Keratinocyte (primary cell): ENCODE data around the gene F13B. TPM values are rescaled to one million over a fixed set of nuclear protein-coding genes. Genes with fewer than 3 reads are reported as not detected.

ENCODE experiments used
- DNase-seq: peaks from one replicate; pipeline ENCODE4 v3.0.0-alpha.2; 2011; ENCODE audit warnings: low read depth, missing footprints, low spot score
- FAIRE-seq: peaks from 2 replicates; lab custom pipeline; 2011; peaks lifted over from hg19 to GRCh38; lab: Jason Lieb, UNC
- H2AFZ ChIP-seq: 2 replicates; pipeline ENCODE4 v1.6.0; 2012; ENCODE audit warnings: low read length, control low read depth, inconsistent platforms; ENCODE audit not compliant: control insufficient read depth
- H3K27ac ChIP-seq: 2 replicates; pipeline ENCODE4 v1.5.1; 2011; ENCODE audit warnings: low read length; ENCODE audit not compliant: control insufficient read depth, insufficient read depth
- H3K27me3 ChIP-seq: 3 replicates; pipeline ENCODE4 v1.6.0; 2011; ENCODE audit warnings: low read length; ENCODE audit not compliant: control insufficient read depth, insufficient read depth; ENCODE audit errors: extremely low read depth
- H3K36me3 ChIP-seq, 2 experiments: 2 replicates in 1 of 2; 3 replicates in 1 of 2; pipeline ENCODE4 v1.5.1; 2011; ENCODE audit warnings: low read length in 2 of 2, mild to moderate bottlenecking in 1 of 2; ENCODE audit not compliant: control insufficient read depth in 2 of 2, insufficient read depth in 2 of 2; ENCODE audit errors: extremely low read depth in 1 of 2
- H3K4me1 ChIP-seq: 3 replicates; pipeline ENCODE4 v1.5.1; 2011; ENCODE audit warnings: low read length; ENCODE audit not compliant: control insufficient read depth, insufficient read depth; ENCODE audit errors: extremely low read depth
- H3K4me2 ChIP-seq: 3 replicates; pipeline ENCODE4 v1.6.0; 2011; ENCODE audit warnings: low read depth, low read length; ENCODE audit not compliant: control insufficient read depth, insufficient read depth; ENCODE audit errors: extremely low read depth
- H3K4me3 ChIP-seq, 3 experiments: fragments of 200-600 bp in 1 of 3; sonication (generic) in 1 of 3; 2 replicates in 2 of 3; 3 replicates in 1 of 3; pipeline ENCODE4 v1.5.1; 2011 to 2016; ENCODE audit warnings: low read length in 3 of 3, mild to moderate bottlenecking in 3 of 3, control low read depth in 2 of 3, inconsistent platforms in 1 of 3, low read depth in 1 of 3, mixed read lengths in 1 of 3, mixed run types in 1 of 3, moderate library complexity in 1 of 3; ENCODE audit not compliant: control insufficient read depth in 2 of 3, insufficient read depth in 2 of 3; ENCODE audit errors: extremely low read depth in 1 of 3
- H3K79me2 ChIP-seq: 2 replicates; pipeline ENCODE4 v1.6.0; 2012; ENCODE audit warnings: low read length; ENCODE audit not compliant: control insufficient read depth, insufficient read depth
- H3K9ac ChIP-seq: 3 replicates; pipeline ENCODE4 v1.6.0; 2011; ENCODE audit warnings: low read length; ENCODE audit not compliant: control insufficient read depth, insufficient read depth; ENCODE audit errors: extremely low read depth
- H3K9me1 ChIP-seq: 3 replicates; pipeline ENCODE4 v1.6.0; 2011; ENCODE audit warnings: low read length; ENCODE audit not compliant: control insufficient read depth, insufficient read depth; ENCODE audit errors: extremely low read depth
- H3K9me3 ChIP-seq: 2 replicates; pipeline ENCODE4 v1.5.1; 2012; ENCODE audit warnings: low read depth, low read length; ENCODE audit not compliant: control insufficient read depth
- H4K20me1 ChIP-seq: 3 replicates; pipeline ENCODE4 v1.6.0; 2011; ENCODE audit warnings: low read length; ENCODE audit not compliant: control insufficient read depth, insufficient read depth; ENCODE audit errors: extremely low read depth
- EZH2 ChIP-seq: IDR thresholded peaks from one replicate; pipeline ENCODE4 v1.6.1; 2012; ENCODE audit warnings: inconsistent platforms, mild to moderate bottlenecking, low read length, moderate library complexity
- dilution Hi-C: fragments of 300-500 bp; cut with MboI; formaldehyde crosslinking; loops from one replicate; pipeline ENCODE4 v1.7.0; 2020; ENCODE audit warnings: low sequenced_read_pairs; ENCODE audit not compliant: extremely low pct_ligation_motif_present
- polyA plus RNA-seq, 5 experiments: library from polyadenylated mRNA; depleted of rRNA in 3 of 5; stranded (reverse) in 3 of 5; stranded (forward) in 1 of 5; unstranded in 1 of 5; fragments of >200 nt; gene quantifications; 1 replicate in 1 of 5; 2 replicates in 3 of 5; 3 replicates in 1 of 5; pipeline versions ENCODE4 v1.2.1 to v1.2.3, GENCODE V29; 2011 to 2012; ENCODE audit warnings: missing spikeins in 2 of 5, low read depth in 1 of 5, low replicate concordance in 1 of 5
- TF ChIP-seq, protein P1 (sequence below), 3 experiments: IDR thresholded peaks in 1 of 3; conservative IDR thresholded peaks in 1 of 3; optimal IDR thresholded peaks in 1 of 3; 2 replicates in 2 of 3; 3 replicates in 1 of 3; pipeline versions ENCODE3 to v1.5.1; 2011; ENCODE audit warnings: low read length in 3 of 3, mild to moderate bottlenecking in 3 of 3, moderate library complexity in 2 of 3, control low read depth in 1 of 3, inconsistent platforms in 1 of 3; ENCODE audit not compliant: insufficient read depth in 2 of 3; ENCODE audit errors: extremely low read depth in 1 of 3

The F13B gene
- polyA plus RNA-seq, 1 donor (not counting 4 experiments of a cell fraction or from before 2014, with no cell fraction given), result not detected

DNA sequence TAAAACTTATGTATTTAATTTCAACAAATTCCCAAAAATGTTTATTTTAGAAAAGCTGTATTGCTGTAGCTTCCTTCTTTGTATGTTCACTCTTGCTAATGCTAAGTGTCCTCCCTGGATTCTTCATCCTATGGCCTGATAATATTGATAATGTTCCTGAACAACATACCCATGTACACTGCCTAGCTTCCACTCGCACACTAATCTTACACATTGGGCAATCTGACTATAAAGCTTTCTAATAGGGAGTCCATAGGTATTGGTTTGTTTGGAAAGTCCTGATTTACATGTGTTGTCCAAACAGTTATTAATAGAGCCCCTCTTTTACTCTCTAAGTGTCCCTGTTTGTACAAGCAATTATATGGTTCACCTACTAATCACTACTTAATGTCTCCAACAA is 783 bp downstream of the F13B start:
- DNase-seq (no peak), FAIRE-seq (no peak)
- Histone ChIP-seq H3K9me3 (no peaks in the 10 kb centered on the region), H3K9me1 (no peaks in the 10 kb centered on the region), H3K4me2 (no peak overlapping the region), H3K9ac (no peak overlapping the region), H3K27me3 (no peaks in the 10 kb centered on the region), H4K20me1 (no peaks in the 10 kb centered on the region), H2AFZ (no peak overlapping the region), H3K4me3 (no peak overlapping the region), H3K79me2 (no peaks in the 10 kb centered on the region), H3K4me1 (no peaks in the 10 kb centered on the region), H3K27ac (no peak overlapping the region), H3K36me3 (no peaks in the 10 kb centered on the region)
- dilution Hi-C loops, result no loop called here
- no peak for TF ChIP-seq EZH2
- TF ChIP-seq, protein P1, sequence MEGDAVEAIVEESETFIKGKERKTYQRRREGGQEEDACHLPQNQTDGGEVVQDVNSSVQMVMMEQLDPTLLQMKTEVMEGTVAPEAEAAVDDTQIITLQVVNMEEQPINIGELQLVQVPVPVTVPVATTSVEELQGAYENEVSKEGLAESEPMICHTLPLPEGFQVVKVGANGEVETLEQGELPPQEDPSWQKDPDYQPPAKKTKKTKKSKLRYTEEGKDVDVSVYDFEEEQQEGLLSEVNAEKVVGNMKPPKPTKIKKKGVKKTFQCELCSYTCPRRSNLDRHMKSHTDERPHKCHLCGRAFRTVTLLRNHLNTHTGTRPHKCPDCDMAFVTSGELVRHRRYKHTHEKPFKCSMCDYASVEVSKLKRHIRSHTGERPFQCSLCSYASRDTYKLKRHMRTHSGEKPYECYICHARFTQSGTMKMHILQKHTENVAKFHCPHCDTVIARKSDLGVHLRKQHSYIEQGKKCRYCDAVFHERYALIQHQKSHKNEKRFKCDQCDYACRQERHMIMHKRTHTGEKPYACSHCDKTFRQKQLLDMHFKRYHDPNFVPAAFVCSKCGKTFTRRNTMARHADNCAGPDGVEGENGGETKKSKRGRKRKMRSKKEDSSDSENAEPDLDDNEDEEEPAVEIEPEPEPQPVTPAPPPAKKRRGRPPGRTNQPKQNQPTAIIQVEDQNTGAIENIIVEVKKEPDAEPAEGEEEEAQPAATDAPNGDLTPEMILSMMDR (optimal IDR thresholded peaks at IDR 0.05 in 1 of 3, IDR thresholded peaks at IDR 0.05 in 1 of 3, conservative IDR thresholded peaks at IDR 0.05 in 1 of 3; ENCODE audit: extremely low read depth in 1 of 3, insufficient read depth in 2 of 3, low read length in 3 of 3), result no peak

DNA sequence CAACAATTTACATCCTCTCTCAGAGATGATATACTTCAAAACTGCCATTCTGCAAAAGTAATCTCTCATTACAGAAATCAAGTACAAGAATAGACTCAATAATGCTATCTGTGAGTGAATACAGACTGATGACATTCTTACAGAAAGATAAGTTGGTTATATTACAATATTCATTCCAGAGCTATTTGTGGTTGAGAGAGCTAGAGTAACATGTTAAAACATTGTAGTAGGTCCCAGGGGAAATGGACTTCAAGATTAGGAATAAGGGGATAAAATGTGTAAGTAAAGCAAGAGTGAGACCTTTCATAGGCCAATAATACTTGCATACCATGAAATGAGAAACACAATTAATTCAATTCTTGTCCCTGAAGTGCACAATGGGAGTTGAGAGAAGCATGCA is 1.5 kb downstream of the F13B start:
- Histone ChIP-seq H3K9me3 (no peaks in the 10 kb centered on the region), H3K4me2 (no peak overlapping the region), H3K9ac (no peak overlapping the region), H4K20me1 (no peaks in the 10 kb centered on the region), H3K4me3 (no peak overlapping the region), H3K79me2 (no peaks in the 10 kb centered on the region), H3K4me1 (no peaks in the 10 kb centered on the region), H3K36me3 (no peaks in the 10 kb centered on the region), H3K27ac (no peak overlapping the region), H3K27me3 (no peaks in the 10 kb centered on the region), H2AFZ (no peak overlapping the region), H3K9me1 (no peaks in the 10 kb centered on the region)
- DNase-seq (no peak), FAIRE-seq (no peak)
- dilution Hi-C loops, result no loop called here
- TF ChIP-seq, protein P1 (optimal IDR thresholded peaks at IDR 0.05 in 1 of 3, IDR thresholded peaks at IDR 0.05 in 1 of 3, conservative IDR thresholded peaks at IDR 0.05 in 1 of 3; ENCODE audit: extremely low read depth in 1 of 3, insufficient read depth in 2 of 3, low read length in 3 of 3), result no peak
- no peak for TF ChIP-seq EZH2
